GM19099 (cell line): Measurements from ENCODE around the gene NSD1.

Experiments
- POLR2A ChIP-seq: IDR thresholded peaks from 3 replicates; pipeline ENCODE4 v1.6.1; 2011; ENCODE audit warnings: low read depth; ENCODE audit not compliant: insufficient read length; ENCODE audit errors: extremely low read depth

The NSD1 gene

GRCh38 chr5:177093082-177093712 lies 40.4 kb upstream of the NSD1 start:
- TF ChIP-seq POLR2A = no peak

DNA sequence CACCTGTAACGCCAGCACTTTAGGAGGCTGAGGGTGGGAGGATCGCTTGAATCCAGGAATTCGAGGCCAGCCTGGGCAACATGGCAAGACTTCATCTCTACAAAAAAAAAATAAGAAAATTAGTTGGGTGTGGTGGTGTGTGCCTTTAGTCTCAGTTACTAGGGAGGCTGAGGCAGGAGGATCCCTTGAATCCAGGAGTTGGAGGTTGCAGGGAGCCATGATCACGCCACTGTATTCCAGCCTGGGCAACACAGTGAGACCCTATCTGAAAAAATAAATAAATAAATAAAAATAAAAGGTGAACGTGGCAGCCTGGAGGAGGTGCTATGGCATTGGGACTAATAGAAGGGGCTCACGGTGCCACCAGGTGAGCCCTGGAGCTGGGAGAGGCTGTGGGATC lies 39.8 kb upstream of the NSD1 start:
- no peak for TF ChIP-seq POLR2A

DNA sequence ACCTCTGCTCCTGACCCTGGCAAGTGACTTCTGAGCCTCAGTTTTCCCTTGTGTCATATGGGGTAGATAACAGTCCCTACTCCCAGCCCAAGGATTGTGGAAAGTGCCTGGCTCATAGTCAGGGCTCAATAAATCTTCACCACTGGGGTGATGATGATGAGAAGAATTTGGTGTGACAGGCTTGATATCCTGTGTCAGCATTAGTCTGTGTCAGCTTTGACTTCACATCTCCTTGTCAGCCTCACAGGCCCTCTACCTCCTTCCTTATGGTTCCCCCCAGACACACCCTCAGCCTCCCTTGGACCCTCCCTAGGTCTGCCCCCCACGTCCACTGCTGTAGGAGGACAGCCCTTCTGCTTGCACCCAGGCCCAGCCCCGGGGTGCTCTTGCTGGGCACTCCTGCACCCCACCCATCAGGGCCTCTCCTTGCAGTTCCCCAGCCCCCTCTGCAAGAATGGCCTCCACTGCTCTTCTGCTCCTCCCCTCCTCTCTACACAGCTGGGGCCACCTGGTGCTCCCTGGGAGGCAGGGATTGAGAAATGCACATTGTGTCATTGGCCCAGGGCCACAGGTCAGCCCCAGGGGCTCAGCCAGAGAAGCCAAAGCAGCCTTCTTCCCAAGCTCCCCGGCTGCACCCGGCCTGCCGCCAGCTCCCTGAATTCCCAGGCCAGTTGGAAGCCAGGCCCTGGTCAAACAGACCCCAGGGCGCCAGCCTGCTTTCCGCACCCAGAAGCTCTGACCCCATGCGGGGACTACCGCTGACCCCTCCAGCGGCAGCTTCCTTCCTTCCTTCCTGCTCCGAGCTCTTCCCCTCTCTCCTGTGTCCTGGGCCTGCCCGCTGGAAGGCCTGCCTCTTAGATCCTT lies 39.1 kb upstream of the NSD1 start:
- no peak for TF ChIP-seq POLR2A

- TF ChIP-seq POLR2A = no peak
Measured at GRCh38 chr5:177095088-177095669, 38.4 kb upstream of the NSD1 start.

DNA sequence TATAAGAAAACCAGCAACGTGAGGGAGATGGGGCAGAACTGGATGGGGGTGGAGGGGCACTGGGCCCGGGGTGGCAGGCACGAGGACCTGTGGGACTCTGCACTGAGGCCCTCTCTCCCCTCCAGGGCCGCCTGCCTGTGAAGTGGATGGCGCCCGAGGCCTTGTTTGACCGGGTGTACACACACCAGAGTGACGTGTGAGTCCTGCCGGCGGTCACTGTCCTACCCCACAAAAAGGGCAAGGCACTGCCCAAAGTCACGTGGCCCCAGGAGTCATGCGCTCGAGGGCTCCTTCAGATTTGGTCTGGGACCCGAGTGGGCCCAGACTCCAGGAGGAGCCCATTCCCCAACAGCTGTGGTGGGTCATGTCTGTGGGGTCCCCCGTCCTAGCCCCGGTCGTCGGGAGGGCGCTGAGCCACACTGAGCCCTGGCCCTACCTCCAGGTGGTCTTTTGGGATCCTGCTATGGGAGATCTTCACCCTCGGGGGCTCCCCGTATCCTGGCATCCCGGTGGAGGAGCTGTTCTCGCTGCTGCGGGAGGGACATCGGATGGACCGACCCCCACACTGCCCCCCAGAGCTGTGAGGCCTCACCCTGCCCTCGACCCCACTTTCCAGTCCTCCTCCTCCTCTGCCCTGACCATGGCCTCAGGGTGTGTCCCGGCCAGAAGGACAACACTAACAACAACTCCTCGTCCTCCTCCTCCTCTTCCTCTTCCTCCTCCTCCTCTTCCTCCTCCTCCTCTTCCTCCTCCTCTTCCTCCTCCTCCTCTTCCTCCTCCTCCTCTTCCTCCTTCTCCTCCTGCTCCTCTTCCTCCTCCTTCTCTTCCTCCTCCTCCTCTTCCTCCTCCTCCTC lies 37.2 kb upstream of the NSD1 start:
- TF ChIP-seq POLR2A = no peak

GRCh38 chr5:177097016-177097985 lies 36.3 kb upstream of the NSD1 start:
- no peak for TF ChIP-seq POLR2A

- TF ChIP-seq POLR2A = no peak
Measured at GRCh38 chr5:177098120-177098469, 35.5 kb upstream of the NSD1 start.

DNA sequence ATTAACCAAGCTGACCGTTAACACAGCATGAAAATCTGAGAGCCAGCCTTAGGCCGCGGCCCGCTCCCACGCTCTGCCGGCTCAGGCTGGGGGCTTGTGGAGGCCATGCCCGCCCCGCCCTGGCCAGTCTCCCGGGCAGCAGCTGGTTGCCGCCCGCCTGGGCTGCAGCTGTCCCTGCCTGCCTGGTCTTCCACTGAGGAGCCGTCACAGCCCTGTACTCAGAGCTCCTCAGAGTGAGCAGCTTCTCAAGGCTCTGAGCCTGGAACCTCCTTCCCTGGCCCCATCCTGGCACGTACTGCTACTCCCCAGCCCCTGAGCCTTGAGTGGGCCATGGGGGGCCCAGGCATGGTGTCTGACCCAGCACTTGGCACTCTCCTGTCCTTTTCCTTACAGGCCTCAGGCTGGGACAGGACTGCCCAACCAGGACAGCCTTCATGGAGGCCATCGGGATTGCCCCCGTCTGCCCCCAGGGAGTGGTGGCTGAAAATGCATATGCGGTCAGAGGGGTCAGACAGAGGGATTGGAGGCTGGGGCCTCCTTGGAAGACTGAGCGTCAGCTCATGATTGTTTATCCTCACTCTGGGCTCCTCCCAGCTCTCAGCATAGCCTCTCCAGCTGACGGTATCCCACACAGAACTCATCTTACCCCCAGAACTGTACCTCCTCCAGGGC lies 35.0 kb upstream of the NSD1 start:
- no peak for TF ChIP-seq POLR2A

DNA sequence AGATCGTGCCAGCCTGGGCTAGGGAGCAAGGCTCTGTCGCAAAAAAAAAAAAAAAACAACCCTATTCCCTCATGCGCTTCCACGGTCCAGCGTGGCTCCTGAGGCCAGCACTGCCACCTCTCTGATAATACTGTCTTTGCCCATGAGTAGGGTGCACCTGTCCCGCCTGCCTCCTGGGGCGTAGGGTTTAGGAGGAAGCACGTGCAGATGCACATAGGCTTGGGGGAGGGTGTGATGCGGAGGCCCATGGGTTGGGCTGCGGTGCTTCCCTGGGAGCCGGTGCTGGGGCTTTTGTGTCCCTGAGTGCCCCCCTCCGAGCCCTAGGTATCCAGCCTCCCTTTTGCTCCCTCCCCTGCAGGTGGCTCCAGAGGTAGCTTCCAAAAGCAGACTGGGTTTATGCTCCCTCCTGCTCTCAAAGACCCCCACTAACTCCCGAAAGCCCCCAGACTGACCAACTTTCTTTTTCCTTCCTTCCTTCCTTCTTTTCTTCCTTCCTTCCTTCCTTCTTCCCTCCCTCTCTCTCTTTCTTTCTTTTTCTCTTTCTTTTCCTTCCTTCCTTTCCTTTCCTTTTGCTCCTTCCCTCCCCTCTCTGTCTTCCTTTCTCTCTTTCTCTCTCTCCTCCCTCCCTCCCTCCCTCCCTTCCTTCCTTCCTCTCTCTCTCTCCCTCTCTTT lies 34.0 kb upstream of the NSD1 start:
- no peak for TF ChIP-seq POLR2A

DNA sequence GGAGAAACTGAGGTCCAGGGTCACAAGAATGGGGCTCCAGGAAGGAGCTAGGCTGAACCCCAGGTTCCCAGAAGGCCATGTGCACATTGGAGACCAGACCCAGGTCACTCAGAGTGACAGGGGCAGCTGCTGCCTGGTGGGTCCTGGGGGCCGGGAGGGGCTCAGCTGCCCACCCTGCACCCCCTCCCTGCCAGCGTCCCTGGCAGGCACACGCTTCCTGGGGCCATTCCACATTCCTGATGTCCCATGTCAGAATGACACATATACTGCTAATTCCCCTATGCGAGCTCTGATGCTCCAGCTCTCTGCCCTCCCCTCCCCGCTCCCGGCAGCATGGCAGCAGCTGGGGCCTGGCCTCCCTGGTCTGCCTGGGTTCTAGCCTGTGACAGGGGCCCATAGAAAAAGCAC lies 32.9 kb upstream of the NSD1 start:
- TF ChIP-seq POLR2A = no peak

DNA sequence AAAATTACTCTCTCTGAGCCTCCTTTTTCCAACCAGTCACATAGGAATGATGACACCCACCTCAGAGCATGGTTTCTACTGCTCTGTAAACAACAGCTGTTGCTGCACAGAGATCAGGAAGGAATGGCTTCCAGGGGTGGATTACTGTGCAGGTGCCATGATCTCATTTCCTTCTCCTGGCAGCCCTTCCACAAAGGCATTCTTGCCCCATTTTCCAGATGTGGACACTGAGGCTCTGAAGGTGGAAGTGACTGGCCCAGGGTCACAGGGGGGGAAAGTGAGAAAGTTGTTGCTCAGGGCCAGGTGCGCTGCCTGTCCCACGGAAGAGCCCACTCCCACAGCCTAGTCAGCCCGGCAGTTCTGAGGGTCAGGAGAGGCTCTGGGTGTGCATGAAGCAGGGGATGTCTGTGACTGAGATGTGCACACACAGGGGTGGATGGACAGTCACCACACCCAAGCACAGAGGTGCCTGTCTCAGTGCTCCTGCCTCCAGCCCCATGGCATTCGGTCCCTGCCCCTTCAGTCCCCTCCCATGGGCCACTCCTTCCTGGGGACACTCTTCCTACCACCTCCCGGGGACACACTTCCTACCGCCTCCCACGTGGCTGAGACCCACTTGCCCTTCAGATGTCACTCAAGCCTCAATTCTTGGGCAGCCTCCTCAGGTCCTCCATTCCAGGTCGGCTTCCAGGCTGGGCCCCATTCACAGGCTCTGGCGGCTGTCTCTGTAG lies 29.9 kb upstream of the NSD1 start:
- TF ChIP-seq POLR2A = no peak

DNA sequence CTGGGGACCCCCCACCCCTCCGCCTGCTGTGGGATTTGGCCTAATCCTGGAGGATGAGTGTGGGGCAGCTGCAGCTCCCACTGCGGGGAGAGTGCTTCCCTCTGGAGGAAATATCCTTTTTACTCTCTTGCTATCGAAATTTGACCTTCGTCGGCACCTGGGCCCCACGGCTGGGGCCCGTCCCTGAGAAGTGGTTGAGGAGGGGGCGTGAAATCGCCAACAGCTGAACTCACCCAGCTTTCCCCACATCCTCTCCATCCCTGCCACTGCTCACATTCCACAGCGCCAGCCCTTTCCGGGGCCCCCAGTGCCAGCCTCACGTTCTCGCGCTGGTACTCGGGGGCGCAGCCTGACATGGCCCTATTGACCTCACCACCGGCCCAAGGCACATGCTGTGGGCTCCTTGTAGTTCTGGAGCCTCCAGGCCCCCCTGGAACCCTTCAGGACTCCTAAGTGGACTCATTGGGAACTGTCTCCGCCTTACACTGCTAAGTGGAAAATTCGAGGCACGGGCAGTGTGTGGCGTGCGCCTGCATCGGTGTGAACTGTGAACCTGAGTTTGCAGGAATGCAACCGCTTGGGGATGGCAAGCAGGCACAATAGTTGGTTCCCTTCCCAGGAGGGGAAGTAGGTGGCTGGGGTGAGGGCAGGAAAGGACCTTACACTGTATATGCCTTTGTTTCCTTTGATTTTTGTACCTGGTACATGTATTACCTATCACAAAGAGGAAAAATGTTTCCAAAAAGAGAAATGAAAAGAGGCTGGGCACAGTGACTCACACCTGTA lies 27.7 kb upstream of the NSD1 start:
- no peak for TF ChIP-seq POLR2A
